Measurements from ENCODE around the gene ARL2BP.

The ARL2BP gene

GRCh38 chr16:57257455-57258070, 12.5 kb downstream of the ARL2BP start:
- Histone ChIP-seq H3K27ac (no peak overlapping the region), H3K4me3 (ENCODE audit: low read depth, low read length) (no peak overlapping the region), H3K9me3 (ENCODE audit: severe bottlenecking) (no peaks in the 10 kb centered on the region), H3K27me3 (ENCODE audit: insufficient read depth, low read depth, severe bottlenecking) (no peaks in the 10 kb centered on the region), H3K36me3 (peaks cover 10% of the 10 kb centered on the region)
- TF ChIP-seq CTCF (IDR thresholded peaks at IDR 0.05; ENCODE audit: low read depth, low read length) = no peak
- DNase-seq = no peak

GRCh38 chr16:57258226-57258909, 13.3 kb downstream of the ARL2BP start:
- peaks cover 6% of the 10 kb centered on the region for H3K36me3 ChIP-seq
- no peak for TF ChIP-seq CTCF (IDR thresholded peaks at IDR 0.05; ENCODE audit: low read depth, low read length)
- H3K4me3 ChIP-seq (ENCODE audit: low read depth, low read length) = no peak overlapping the region
- no peak overlapping the region for H3K27ac ChIP-seq
- H3K27me3 ChIP-seq (ENCODE audit: insufficient read depth, low read depth, severe bottlenecking) = no peaks in the 10 kb centered on the region
- DNase-seq = no peak
- H3K9me3 ChIP-seq (ENCODE audit: severe bottlenecking) = no peaks in the 10 kb centered on the region

DNA sequence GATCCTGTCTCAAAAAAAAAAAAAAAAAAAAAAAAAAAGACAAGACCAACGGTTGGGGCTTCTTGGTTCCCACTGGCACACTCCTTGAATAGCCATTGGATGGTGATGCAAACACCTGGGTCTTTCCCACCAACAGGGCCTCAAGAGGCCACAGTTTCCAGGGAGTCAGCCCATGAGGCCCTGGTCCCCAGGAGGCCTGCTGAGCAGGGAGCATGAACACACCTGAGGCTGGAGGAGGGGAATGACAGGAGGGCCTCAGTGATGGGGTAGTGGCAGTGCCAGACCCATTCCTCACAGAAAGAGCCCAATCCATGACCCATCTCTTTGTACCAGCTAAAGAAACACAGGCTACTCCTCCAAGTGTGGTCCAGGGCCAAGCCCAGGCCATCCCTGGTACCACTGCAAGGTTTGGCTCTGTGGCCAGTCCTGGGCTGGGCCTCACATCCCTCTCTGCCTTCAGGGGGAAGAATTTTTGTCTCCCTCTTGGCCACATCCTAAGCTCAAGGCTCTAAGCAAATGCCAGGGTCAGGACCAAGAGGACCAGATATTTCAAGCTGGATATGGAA, 13.9 kb downstream of the ARL2BP start:
- no peak for DNase-seq
- Histone ChIP-seq H3K36me3 (peaks cover 5% of the 10 kb centered on the region), H3K9me3 (ENCODE audit: severe bottlenecking) (no peaks in the 10 kb centered on the region), H3K27me3 (ENCODE audit: insufficient read depth, low read depth, severe bottlenecking) (no peaks in the 10 kb centered on the region), H3K27ac (no peak overlapping the region), H3K4me3 (ENCODE audit: low read depth, low read length) (no peak overlapping the region)
- no peak for TF ChIP-seq CTCF (IDR thresholded peaks at IDR 0.05; ENCODE audit: low read depth, low read length)

DNA sequence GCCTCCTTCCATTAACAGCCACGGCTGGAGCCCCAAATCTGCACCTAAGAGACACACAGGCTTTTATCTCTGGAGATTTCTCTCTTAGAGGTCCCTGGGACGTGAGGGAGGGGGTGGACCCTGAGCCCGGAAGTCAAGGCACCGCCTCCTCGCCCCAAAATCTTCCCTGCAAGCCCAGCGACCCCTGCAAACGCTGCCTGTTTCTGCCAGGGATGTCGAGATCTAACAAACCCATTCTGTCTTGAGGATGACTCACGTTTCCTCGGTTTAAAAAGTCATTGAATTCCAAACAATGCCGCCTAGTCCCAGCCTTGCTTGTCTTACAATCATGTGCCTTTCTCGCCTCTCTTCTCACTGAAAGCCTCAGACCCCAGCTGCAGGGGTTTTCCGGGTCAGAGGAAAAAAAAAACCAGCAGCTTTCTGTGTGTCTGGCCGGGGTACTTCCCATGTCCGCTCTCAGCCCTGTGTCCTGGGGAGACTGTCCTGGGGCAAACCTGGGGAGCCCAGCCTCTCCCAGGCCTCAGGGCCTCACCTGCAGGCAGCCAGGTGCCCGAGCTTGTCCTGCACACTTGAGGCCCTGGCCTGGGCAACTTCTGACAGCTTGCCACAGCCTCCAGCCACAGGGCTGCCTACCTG, 15.4 kb downstream of the ARL2BP start:
- Histone ChIP-seq H3K27ac (no peak overlapping the region), H3K36me3 (no peaks in the 10 kb centered on the region), H3K27me3 (ENCODE audit: insufficient read depth, low read depth, severe bottlenecking) (no peaks in the 10 kb centered on the region), H3K9me3 (ENCODE audit: severe bottlenecking) (no peaks in the 10 kb centered on the region), H3K4me3 (ENCODE audit: low read depth, low read length) (no peak overlapping the region)
- DNase-seq = no peak
- no peak for TF ChIP-seq CTCF (IDR thresholded peaks at IDR 0.05; ENCODE audit: low read depth, low read length)

DNA sequence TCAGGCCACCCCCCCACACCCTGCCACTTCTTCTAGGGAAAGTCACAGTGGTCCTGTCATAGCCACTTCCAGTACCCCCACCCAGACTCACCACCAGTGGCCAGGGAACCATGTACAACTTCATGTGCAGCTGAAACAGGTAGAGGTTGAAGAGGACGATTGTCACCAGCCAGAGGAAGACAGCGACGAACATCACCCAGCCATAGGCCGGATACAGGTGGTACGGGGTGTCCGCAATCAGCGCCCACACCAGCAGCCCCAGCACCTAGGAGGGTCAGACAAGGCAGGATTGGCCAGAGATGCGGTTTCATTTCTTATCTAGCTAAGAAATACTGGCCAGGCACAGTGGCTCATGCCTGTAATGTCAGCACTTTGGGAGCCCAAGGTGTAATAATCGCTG, 16.7 kb downstream of the ARL2BP start:
- Histone ChIP-seq H3K4me3 (ENCODE audit: low read depth, low read length) (no peak overlapping the region), H3K9me3 (ENCODE audit: severe bottlenecking) (no peaks in the 10 kb centered on the region), H3K27me3 (ENCODE audit: insufficient read depth, low read depth, severe bottlenecking) (no peaks in the 10 kb centered on the region), H3K36me3 (no peaks in the 10 kb centered on the region), H3K27ac (no peak overlapping the region)
- DNase-seq = no peak
- TF ChIP-seq CTCF (IDR thresholded peaks at IDR 0.05; ENCODE audit: low read depth, low read length) = no peak
